Head of caudate nucleus (tissue), 42 donors: ENCODE data around the gene POU1F1.
A peak's percentile ranks its signal among the peaks of the same experiment; 100 is the strongest.
"Not testable (repeated sequence)": the region's sequence is repeated elsewhere in the genome, so short reads cannot be mapped to it uniquely, and the experiment has no call there.

ENCODE experiments used
- DNase-seq, 42 donors: peaks; one replicate each; pipeline versions ENCODE4 v3.0.0 to v3.0.0-alpha.2; 2020 to 2021; ENCODE audit warnings: mixed read lengths in 7 of 42
- intact Hi-C: fragments of 100-400 bp; cut with DNase I; formaldehyde crosslinking; loops from one replicate; pipeline ENCODE4 v1.15.0; 2022

POU1F1 gene

DNA sequence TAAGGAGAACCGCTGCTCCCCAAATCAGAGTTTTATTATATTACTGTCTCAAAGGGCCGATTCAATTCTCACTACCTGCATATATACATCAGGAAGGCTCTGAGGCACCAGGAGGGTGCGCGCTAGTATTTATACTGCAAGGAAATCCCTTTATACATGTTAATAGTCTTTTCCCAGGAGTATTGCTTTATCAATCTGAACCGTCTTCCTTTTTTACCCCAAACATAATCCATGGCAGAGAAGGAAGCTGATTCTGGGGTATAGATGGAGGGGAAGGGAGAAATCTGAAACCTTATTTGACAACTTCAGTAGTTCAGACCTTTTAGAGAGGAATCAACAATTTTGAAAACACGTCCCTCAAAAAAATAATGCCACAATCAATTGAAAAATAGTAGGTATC is at the start of gene POU1F1:
POU1F1 (minus strand) TSS at position 101 of the 400 bp plus-strand sequence. CDS start 122 bp downstream, outside the sequence.
- no peak for DNase-seq
- intact Hi-C loops: no loop called here

- DNase-seq: no peak
- intact Hi-C loops: no loop called here
Observed at GRCh38 chr3:87324609-87325008, 48.2 kb upstream of the POU1F1 start.

GRCh38 chr3:87320756-87321626 is 44.6 kb upstream of the POU1F1 start:
- intact Hi-C loops: no loop called here
- DNase-seq: no peak

- DNase-seq: no peak
Observed at GRCh38 chr3:87318617-87319021, 42.2 kb upstream of the POU1F1 start.

GRCh38 chr3:87317779-87318178 is 41.4 kb upstream of the POU1F1 start:
- intact Hi-C loops: no loop called here

More at GRCh38 chr3:87318617-87319021, 42.2 kb upstream of the POU1F1 start:
- intact Hi-C loops: no loop called here

DNA sequence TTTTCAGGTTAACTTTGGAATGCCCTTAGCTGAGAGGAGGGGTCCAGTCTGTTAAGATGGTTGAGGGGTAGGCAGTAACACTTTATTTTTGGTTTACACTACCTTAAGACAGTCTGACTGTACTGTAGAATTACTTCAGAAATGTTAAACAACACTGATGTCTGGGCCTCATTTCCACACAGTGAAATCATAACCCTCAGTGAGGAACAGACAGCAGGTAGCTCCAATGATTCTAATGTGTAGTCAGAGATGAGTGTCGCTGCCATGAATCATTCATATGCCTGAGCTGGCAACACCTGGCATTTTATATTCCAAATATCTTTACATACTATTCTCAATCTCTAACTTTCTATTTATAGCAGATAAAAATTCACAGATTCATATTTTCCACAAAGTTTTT is 37.3 kb upstream of the POU1F1 start:
- DNase-seq: no peak
- intact Hi-C loops: no loop called here

More at GRCh38 chr3:87317779-87318178, 41.4 kb upstream of the POU1F1 start:
- no peak for DNase-seq

GRCh38 chr3:87311309-87311708 is 34.9 kb upstream of the POU1F1 start:
- intact Hi-C loops: no loop called here
- DNase-seq: no peak

DNA sequence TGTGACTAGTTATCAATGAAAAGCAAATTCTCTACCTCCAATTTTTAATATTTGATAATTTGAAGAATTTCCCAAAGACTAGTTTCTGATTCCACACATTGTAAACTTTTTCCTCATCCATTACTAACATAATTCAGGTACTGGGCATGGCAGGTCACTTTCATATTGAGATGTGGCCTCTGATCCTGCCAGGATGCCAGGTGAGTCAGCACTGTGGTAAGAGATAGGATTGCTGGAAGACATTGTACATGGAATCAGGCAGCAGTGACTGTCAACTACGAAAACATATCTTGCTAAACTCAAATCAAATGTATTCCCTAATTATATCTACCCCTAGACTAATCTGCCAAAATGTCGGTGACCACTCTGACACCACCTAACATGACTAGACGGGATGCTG is 33.2 kb upstream of the POU1F1 start:
- intact Hi-C loops: no loop called here
- DNase-seq: no peak

GRCh38 chr3:87307805-87308204 is 31.4 kb upstream of the POU1F1 start:
- intact Hi-C loops: no loop called here
- no peak for DNase-seq

DNA sequence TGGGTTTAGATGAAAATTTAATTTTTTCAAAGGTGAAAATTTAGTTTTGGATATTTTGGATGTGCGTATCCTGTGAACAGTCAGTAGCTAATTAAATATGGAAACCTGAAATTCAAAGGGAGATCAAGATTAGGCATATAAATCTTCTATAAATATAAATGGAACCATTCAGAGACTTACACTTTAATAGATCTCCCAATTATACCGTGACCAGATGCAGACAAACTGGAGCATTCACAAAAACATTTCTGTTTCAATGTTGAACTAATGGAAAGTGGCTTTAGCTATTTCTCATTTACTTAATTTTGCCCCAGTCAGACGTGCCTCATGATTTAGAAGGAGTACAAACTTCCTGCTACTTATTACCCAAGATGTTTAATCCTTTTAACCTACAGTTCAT is 29.1 kb upstream of the POU1F1 start:
- DNase-seq: no peak
- intact Hi-C loops: no loop called here

DNA sequence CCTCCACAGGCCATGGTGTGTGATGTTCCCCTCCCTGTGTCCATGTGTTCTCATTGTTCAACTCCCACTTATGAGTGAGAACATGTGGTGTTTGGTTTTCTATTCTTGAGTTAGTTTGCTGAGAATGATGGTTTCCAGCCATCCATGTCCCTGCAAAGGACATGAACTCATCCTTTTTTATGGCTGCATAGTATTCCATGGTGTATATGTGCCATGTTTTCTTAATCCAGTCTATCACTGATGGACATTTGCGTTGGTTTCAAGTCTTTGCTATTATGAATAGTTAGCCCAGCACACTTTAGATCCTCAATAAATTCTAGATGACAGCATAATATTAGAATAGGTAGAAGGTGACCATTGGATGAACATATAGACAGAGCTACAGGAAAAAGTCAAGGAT is 28.6 kb upstream of the POU1F1 start:
- DNase-seq, intact Hi-C loops: not testable (repeated sequence)

DNA sequence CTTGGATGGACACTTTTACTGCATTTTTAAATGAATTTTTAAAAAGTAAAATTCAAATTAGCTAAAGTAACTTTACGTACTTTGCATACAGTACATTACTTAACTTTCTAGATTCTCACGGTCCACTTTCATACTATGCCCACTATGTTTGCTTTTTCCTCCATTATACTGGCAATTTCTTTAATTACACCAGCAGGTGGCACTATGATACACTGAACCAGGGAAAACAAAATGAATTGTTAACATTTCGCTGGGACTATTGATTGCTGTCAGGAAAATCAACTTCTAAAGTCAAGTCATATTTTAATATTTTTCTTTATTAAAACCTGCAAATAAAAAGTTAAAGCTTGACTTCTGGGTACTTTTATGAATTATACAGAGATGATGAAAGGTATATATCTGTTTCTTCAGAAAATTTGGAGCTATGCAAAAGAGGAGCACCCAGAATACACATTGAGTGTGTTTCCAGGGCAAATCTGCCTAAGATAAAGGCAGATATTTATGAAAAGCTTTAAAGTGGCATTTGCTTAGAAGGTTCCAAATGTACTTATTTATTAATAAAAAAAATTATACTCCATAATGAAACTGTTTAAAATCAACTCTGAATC is 21.8 kb upstream of the POU1F1 start:
- DNase-seq: peak in 4 of 42 donors; percentile 9 to 57 (median 20)
- intact Hi-C loops: loop anchor here (10.0 kb wide), 1 partner anchor 707 kb away; no protein-coding TSS in a partner anchor

GRCh38 chr3:87288446-87288845 is 12.1 kb upstream of the POU1F1 start:
- intact Hi-C loops: no loop called here
- DNase-seq: no peak

GRCh38 chr3:87287011-87287410 is 10.6 kb upstream of the POU1F1 start:
- DNase-seq: no peak
- intact Hi-C loops: no loop called here

DNA sequence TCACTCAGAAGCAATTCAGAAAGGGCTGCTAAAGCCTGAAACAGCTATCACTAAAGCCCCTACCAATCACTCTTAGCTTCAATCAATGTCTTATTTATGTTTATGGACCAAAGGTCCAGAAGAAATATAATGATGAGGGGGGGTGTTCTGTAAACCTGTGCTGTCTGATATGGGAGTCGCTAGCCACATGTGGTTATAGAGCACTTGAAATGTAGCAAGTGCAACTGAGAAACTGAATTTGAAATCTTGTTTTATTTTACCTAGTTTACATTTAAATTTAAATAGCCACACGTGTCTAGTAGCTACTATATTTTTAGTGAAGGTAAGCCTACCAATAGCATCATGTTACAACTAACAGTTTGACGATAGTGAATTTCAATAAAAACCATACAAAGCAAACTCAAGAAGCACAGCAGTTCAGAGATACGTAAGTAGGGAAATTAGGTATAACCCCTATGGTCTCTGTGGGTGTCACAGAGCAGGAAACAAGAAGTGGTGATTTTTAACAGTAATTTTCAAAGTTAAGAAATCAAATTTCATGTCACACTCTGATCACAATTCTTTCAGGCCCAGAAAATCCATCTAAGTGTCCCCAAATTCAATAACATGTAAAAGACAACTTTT is 3.6 kb downstream of the POU1F1 start:
- no peak for DNase-seq
- intact Hi-C loops: no loop called here

DNA sequence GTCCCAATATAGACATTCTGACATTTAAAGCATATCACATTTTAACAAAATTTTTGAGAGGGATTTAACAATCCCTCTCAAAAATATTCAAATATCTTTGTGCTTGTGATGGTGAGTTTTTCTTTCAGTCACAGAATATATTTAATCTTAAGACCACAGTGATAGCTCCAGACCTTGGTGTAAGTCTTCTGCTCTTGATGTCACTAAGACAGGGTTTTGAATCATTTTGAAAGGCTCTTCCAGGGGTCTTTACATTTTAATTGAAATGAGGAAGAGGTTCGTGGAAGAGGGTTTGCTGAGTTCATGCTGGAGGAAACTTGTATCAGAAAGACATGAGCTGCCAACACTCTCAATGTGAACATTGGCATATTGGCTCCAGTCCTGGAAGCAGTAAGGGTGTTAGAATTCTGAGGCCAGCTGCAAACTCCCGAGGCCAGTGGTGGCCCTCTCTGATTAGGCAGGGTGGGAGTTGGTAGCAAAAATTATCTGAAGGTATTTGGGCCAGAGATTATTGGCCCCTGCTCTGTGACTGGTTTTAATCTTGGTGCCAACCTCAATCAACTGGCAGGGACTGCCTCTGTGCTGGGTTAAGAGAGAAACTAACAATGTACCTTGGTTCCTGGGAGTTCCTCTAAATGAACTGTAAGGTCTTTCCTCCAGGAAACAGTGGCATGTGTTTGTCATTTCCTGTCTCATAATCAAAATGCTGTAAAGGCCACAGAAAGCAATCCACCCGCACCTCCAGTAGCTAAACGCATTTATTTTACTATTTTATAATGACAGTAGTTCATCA is 5.3 kb downstream of the POU1F1 start:
- DNase-seq: no peak
- intact Hi-C loops: no loop called here

DNA sequence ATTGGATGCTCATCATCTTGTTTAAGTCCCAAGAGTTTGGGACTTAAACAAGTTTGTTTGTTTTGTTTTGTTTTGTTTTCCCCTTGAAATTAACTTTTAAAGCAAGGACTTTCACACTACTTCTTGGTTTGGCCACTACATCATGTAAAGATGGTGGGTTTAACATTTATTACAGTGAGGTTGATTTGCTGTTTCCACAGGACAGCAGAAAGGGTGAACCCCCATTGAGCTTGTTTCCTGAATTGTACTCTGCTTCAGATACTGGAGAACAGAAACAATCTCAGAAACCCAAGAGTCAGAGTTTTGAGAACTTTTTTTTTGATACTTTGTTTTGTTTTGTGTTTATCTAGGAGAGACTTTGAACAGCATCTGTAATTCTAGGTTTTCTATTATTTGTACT is 6.7 kb downstream of the POU1F1 start:
- no peak for DNase-seq
- intact Hi-C loops: no loop called here

DNA sequence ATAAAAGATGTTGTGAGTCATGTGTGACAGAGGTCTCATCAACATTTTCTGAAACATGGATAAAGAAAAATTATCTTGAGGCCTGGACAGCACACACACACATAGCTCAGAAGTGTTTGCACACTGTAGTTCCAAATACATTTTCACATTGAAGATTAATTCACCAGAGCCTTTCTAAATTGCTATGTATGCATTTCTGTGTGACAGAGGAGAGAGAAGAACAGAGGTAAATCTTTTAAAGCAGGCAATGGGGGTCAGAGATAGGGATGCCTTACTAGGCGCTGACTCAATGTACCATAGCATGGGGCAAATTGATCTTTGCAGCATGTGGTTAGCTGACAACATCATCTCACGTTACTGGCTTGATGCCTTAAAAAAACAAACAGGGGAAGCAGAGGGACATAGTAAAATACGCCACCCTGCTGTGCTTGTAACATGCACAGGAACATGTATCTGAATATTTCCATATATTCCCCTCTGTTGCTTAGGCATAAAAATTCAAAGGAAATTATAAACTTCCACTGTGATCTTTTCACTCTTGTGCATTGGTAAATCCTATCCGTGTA is 7.7 kb downstream of the POU1F1 start:
- intact Hi-C loops: no loop called here
- DNase-seq: no peak
